Measurements from ENCODE around the gene CRELD1.
A peak's percentile ranks its signal among the peaks of the same experiment; 100 is the strongest.
"Not testable (repeated sequence)": the region's sequence is repeated elsewhere in the genome, so short reads cannot be mapped to it uniquely, and the experiment has no call there.

CRELD1 gene

DNA sequence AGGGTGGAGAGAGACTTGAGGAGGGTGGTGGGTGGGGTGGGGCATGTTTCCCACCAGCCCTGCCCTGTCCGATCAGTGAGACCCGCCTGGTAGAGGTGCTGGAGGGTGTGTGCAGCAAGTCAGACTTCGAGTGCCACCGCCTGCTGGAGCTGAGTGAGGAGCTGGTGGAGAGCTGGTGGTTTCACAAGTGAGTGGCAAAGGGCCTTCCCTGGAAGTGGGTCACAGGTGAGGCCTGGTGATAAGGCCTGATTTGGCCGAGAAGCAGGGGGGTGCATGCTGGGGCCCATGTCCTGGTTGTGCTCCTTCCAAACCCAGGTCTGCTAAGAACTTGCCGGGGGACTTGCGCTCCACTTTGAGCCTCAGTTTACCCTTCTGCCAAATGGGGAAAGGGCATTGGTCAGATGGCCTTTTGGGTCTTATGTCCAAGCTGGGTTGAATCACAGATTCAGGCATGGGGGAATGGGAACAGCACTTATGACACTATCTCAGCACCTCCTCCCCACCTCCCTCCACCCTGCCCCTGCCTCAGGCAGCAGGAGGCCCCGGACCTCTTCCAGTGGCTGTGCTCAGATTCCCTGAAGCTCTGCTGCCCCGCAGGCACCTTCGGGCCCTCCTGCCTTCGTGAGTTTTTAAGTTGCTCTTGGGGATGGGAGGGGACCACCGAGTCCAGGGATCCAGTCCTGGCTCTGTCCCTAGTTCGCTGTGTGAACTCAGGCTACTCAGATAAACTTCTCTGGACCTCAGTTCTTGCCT lies 4.0 kb downstream of the CRELD1 start:
- DNase-seq, result no peak

DNA sequence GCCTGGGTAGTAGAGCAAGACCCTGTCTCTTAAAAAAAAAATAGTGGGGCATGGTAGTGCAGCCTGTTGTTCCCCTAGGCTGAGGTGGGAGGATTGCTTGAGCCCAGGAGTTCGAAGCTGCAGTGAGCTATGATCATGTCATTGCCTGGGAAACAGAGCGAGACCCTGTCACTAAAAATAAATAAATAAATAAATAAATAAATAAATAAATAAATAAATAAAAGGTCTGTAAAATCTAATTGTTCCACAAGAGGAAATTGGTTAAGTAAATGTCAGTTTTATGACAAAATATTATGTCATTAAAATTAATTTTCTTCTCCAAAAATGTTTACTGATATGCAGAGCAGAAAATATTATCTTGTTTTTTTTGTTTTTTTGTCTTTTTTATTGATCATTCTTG lies 5.3 kb downstream of the CRELD1 start:
- no peak for DNase-seq

DNA sequence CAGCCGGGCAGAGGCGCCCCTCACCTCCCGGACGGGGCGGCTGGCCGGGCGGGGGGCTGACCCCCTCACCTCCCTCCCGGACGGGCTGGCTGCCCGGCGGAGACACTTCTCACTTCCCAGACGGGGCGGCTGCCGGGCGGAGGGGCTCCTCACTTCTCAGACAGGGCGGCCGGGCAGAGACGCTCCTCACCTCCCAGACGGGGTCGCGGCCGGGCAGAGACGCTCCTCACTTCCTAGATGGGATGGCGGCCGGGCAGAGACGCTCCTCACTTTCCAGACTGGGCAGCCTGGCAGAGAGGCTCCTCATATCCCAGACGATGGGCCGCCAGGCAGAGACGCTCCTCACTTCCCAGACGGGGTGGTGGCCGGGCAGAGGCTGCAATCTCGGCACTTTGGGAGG lies 6.3 kb downstream of the CRELD1 start:
- not testable (repeated sequence) for DNase-seq

DNA sequence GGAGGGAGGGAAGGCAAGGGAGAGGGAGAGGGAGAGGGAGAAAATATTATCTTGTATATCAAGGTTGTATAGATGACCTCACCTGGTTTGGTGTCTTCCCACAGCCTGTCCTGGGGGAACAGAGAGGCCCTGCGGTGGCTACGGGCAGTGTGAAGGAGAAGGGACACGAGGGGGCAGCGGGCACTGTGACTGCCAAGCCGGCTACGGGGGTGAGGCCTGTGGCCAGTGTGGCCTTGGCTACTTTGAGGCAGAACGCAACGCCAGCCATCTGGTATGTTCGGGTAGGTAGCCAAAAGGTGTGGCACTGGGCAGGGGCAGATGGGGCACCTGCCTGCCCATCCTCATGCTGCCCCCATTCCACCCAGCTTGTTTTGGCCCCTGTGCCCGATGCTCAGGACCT lies 7.1 kb downstream of the CRELD1 start:
- no peak for DNase-seq

DNA sequence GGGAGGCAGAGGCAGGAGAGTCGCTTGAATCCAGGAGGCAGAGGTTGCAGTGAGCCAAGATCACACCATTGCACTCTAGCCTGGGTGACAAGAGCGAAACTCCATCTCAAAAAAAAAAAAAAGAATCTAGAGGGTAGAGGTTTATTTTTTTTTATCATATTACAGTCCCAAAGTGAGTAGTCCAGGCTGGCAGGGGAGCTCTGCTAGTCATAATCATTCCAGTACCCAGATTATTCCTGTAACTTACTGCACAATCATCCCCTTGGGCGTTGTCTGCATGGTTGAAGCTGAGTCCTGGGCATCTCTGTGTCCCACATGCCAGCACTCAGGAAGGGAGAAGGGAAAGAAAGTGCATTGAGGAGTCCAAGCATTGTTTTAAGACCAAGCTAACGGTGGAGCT lies 8.5 kb downstream of the CRELD1 start:
- DNase-seq, result no peak

DNA sequence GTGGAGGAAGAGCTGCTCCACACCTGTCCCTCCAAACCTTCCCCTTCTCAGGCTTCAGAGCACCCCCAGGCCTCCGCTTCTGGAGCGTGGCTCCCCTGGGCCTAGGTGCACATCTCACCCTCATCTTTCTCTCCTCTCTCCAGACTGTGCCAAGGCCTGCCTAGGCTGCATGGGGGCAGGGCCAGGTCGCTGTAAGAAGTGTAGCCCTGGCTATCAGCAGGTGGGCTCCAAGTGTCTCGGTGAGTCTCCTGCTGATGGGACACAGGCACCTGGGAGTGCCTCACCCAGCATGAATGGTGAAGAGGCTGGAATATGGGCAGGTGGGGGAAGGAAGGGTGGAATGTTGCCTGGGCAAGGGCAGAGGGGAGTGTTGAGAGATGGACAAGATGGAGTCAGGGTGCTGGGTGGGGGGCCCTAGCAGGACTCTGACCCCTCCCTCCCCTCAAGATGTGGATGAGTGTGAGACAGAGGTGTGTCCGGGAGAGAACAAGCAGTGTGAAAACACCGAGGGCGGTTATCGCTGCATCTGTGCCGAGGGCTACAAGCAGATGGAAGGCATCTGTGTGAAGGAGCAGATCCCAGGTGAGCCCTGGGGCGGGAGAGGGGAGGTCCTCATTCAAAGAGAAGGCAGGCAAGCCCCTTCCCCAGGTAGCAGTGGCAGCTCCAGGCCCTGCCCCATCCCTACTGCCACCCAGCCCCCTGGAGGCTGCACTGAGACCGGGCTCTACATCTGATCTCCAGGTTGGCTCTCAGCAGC lies 9.5 kb downstream of the CRELD1 start:
- no peak for DNase-seq

DNA sequence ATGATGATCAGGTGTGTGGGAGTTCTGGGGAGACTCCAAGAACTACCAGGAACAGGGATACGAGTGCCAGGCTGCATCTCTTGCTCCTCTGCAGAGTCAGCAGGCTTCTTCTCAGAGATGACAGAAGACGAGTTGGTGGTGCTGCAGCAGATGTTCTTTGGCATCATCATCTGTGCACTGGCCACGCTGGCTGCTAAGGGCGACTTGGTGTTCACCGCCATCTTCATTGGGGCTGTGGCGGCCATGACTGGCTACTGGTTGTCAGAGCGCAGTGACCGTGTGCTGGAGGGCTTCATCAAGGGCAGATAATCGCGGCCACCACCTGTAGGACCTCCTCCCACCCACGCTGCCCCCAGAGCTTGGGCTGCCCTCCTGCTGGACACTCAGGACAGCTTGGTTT lies 10.6 kb downstream of the CRELD1 start:
- DNase-seq, result no peak

DNA sequence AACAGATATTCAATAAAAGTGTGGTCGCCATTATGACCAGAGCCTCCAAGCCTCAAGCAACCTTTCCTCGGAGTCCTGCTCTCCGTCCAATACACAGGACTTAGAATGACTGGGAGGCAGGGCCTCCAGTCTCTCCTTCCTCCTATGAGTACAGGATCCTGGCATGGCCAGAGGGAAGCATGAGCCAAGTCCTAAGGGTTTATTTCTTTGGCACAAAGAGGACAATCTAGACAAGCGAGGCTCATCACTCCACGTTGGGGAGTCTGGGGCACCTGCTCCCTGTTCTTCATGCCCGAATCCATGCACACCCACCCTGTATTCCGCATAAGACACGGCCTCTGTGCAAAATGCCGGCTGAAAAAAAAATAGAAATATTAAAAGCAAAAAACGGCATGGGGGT lies 11.7 kb downstream of the CRELD1 start:
- no peak for DNase-seq

DNA sequence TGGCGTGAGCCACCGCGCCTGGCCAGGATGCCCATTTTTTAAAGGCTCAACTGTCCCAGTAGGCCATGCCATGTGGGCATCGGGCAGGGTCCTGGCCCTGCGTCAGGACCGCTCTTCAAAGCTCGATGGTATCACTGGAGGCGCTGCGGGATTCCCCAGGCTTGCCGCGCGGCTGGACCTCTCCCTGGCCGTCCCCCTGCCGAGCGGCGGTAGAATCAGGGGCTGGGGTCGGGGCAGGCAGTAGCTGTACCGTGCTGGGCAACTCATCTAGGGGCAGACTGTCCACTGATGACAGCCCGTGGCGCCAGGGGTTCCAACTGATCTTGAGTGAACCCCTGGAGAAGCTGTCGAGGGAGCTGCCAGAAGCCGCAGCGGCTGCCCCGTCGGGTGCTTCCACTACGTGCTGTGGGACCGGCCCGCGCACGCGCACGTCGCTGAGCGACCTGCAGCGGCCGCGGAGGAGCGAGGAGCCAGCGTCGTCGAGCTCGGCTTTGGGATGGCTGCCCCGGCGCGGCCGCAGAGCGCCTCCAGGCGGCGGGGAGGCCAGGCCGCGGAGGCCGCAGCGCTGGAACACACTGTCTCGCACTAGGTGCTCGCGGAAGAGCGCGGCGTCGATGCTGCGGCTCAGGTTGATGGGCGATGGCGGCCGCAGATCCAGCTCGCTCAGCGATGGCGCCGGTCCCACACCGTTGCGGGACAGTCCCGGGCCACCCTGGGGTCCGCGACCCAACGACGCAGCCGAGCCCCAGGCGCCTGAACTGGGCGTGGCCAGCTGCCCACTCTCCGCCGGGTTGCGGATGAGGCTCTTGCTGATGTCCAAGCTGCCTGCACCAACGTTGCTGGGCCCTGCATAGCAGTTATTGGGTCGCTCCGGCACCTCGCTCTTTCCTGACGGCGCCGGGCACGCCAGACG lies 12.7 kb downstream of the CRELD1 start:
- no peak for DNase-seq

DNA sequence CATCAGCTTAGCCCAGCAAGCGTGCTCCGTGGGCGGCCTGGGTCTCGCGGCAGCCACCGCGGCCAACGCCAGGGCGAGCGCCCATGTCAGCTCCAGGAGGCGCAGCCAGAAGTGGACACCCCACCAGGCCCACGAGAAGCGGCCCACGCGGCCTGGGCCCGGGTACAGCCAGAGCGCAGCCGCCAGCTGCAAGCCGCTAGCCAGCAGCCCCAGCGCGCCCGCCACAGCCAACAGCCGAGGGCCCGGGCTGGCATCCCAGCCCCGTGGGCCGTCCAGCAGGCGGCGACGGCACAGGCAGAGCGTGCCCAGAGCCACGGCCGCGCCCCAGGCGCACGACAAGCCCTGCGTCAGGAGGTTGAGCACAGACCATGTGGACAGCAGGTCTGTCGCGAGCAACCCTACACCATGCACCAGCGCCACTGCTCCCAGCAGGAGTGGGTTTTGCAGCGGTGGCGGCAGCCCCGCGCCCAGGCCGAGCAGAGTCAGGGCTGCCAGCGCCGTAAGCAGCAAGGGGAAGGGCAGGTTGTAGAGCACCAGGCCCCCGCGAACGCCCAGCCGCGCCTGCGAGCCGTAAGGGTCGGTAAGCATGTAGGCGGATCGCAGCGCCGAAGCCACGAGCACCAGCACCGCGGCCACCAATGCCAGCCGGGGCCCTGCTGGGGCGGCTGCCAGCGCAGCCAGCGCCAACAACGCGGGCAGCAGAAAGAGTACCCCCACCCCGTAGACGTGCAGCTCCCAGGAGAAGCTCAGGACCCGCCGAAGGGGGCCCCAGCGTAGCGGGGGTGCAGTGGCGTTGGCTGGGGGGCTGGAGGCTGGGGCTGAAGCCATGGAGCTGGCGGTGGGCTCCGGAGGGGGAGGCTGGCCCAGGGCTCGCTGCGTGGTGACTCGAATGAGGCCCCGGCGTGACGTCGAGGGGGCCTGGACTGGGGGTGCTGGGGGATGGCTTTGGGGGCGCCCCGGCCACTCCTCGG lies 13.7 kb downstream of the CRELD1 start:
- no peak for DNase-seq

DNA sequence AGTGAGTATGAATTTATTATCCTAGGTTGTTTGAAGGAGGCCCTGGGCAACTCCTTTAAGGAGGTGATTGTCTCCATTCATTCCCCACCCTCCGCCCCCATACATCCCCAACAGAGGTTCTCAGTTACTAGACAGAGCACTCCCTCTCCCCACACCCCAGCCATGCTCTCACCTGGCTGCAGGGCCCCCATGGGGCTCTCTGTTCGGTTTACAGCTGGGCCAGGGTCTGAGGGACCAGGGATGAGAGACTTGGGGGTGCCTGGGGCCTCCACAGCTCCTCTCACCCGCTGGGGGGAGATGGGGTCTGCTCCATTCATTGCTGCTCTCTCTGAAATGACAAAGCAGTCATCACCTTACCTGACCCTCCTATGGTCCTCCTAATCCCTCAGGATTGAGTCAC lies 15.0 kb downstream of the CRELD1 start:
- no peak for DNase-seq

DNA sequence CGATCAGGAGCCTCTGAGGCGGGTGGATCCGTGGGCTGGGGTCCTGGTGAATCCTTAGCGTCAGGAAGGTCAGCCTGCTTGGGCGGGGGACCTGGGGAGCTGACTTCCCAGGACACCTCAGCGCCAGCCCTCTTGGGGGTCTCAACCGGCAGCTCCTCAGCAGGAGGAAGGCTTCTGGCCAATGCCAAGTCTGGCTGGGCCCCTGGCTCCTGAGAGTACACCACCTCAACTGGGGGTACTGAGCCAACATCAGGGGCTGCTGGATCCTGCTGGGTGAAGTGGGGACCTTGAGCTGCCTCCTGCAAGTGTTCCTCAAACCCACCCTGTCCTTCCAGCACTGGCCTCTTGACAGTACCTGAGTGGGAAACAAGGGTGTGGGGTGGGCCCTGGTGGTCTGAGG lies 15.5 kb downstream of the CRELD1 start:
- no peak for DNase-seq

DNA sequence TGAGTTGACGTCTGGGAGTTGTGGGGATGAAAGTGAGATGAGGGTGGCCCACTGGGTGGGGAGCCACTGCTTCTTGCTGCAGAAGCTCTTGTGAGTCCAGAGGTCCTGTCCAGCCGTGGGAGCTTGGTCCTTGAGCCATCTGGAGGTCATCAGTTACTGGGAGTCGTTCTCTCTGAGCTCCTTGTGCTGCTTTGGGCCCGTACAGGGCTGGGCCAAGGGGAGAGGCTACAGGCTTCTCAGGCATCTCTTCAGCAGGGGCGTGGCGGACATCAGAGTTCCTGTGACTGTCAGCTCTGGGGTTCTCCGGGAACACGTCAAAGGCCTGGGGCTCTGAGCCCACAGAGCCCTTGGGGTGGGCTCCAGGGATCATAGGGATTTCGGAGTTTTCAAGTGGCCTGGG lies 16.0 kb downstream of the CRELD1 start:
- no peak for DNase-seq

DNA sequence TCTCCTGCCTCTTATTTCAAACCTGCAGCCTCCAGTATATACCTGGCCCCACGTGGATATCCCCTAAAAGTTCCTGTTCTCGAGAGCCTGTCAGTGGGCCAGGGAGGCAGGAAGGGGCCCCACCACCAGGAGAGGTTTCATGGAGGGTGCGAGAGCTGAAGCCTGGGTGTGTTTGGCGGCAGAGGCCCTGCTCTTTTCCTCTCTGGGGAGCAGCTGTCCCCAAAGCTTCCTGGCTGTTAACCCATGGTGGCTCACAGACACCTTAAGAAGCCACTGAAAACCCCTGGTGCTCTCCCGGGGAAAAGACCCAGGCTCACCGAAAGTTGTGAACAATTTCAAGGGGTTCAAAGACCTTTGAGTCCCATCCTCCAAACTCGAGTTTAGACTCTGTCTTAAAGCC lies 17.5 kb downstream of the CRELD1 start:
- no peak for DNase-seq

DNA sequence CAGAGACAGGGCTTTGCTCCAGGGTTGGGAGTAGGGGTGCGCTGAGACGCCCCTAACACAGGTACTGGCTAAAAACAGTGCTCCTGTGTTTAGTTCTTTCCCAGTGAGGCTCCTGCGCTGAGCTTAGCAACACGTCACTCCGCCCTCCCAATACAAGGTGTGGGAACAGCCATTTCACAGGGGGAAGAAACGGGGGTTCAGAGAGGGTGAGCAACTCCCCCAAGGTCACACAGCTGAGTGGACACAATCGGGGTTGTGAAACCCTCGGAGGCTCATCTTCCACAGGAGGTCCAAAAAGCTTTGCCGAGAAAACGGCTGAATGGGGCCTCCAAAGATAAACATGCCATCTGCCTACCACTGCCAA lies 17.9 kb downstream of the CRELD1 start:
- no peak for DNase-seq

DNA sequence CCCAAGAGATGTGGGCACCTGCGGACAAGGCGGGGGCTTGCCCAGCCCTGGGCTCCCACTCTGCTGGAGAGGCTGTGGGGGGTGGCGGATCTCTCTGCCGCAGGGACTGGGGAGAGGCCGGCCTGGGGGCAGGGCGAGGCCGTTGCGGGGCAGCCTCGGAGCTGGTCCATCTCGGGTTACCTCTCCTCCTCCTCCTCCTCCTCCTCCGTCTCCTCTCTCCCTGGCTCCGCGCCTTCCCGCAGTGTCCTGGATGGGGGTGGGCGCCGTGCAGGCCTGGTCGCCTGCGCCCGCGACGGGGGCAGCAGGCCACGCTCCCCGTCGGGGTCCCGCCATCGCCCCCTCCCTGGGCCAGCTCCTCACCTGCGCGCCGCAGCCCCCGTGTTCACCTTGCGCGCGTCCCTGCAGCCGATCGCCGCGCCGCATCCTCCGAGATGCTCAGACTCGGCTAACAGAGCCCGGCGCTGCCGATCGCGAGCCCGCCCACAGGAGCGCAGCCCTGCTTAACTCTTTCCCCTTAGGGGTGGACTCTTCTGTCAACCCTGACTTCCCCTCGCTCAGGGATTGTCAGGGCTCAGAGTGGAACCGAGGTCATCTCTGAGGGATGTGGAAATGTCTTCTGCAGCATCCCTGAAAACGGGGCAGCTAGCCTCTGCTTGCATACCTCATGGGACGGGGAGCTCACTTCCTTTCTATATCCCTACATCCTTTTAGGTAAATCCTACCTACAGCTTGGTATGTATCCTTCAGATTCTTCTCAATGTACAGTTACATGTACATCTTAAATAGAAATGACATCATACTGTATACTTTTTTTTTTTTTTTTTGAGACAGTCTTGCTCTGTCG lies 18.6 kb downstream of the CRELD1 start, which contains the start of gene PRRT3:
PRRT3 (minus strand) TSS at position 447 of the 844 bp plus-strand sequence. CDS start 2,293 bp downstream, outside the sequence.
- DNase-seq, result peak; percentile 45

DNA sequence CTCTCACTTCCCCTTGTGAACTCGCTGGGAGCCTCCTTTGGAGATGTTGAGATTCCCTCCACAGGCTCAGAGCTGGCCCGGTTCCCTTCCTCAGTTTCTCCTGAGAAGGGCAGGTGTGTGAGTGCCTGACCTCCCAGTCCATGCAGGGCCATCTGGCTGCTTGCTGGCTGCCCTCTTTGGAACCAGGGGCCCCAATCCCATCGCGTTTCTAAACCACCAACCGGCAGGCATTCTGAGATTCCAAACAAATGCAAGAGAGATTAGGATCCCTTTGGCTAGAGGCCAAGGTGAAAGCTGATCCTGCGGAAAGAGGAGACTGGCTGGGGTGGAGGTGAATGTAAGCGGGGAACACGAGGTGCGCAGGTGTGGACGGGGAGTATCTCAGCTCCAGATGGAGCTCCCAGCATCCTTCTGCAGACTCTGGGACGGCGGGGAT lies 21.5 kb downstream of the CRELD1 start:
- DNase-seq, result peak; percentile 52

DNA sequence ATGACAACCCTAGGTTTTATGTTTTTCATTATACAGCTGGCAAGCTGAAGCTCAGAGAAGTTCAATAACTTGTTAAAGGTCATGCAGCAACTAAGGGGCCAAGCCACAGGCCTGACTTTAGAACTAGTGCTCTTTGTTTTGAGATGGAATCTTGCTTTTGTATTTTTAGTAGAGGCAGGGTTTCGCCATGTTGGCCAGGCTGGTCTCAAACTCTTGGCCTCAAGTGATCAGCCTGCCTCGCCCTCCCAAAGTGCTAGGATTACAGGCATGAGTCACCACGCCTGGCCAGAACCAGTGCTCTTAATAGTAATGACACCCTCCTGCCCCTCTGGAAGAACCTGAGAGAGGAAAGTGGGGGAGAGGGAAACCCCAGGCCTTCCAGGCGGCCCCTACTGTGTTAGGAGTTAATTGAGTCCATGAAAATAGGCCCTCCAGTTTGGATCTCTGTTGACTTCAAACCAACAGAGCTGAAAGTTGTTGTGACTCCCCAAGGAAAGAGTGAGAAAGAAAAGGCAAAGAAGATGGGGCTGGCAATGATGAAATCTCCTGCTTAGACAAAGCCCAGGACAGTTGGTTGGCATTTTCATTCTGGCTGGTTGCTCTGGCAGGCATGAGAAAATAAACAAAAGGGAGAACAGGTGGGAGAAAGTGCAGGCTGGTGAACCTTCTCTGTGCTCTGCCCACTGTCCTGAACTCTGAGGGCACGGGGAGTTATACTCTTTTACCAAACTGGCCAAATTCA lies 22.1 kb downstream of the CRELD1 start:
- no peak for DNase-seq

DNA sequence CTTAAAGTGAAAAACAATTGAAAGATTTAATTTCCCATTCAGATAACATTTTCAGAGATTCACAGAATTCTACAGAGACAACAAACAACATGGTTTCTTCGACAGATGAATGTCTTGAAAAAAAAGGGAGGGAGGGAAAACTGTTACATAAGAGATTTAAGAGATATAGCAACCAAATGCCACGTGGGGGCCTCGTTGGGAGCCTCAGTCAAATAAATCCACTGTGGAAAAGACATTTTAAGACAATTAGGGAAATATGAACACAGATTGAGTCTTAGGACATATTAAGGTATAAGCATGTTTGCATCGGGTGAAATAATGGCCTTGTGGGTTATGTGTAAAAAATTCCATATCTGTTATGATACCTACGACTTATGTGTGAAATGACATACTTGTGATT lies 23.6 kb downstream of the CRELD1 start:
- DNase-seq, result no peak

DNA sequence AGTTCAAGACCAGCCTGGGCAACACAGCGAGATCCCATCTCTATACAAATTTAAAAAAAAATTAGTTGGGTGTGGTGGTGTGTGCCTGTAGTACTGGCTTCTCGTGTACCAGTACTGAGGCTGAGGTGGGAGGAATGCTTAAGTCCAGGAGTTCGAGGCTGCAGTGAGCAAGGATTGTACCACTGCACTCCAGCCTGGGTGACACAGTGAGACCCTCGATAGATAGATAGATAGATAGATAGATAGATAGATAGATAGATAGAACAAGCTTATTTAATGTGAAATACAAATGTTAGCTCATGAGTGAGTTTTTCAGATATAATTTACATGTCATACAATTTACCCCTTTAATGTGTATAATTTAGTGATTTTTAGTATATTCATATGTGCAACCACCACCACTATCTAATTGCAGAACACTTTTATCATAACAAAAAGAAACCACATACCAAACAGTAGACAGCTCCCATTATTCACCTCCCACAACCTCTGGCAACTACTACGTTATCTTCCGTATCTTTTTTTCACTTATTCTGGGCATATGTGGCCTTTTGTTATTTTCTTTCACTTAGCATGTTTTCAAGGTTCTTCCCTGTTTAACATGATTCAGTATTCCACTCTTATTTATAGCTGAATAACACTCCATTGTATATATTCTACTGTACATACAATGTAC lies 31.7 kb downstream of the CRELD1 start:
- no peak for DNase-seq

All from NCI-H510A treated with DMSO at 0.1 percent for 48 hours (cell line).